ENCODE measurements around the gene TC2N. TPM values are rescaled to one million over a fixed set of nuclear protein-coding genes. Genes with fewer than 3 reads are reported as not detected.
"Not testable (repeated sequence)": the region's sequence is repeated elsewhere in the genome, so short reads cannot be mapped to it uniquely, and the experiment has no call there.

TC2N gene
- total and polyA plus RNA-seq, 4 donors: 50.7 to 284 (median 96.4) TPM

GRCh38 chr14:91876492-91876891 is 9.2 kb upstream of the TC2N start:
- intact Hi-C loops (cut with DNase I): no loop called here
- Histone ChIP-seq H3K27ac (ENCODE audit: low read depth in 1 of 2, low read length in 2 of 2) (no peak overlapping the region), H3K4me3 (ENCODE audit: low read length in 2 of 2) (no peak overlapping the region), H3K9me3 (ENCODE audit: control insufficient read depth, low read length) (no peaks in the 10 kb centered on the region), H3K27me3 (ENCODE audit: control insufficient read depth in 1 of 2, insufficient read depth in 2 of 2, low read length in 1 of 2) (no peaks in the 10 kb centered on the region), H3K36me3 (ENCODE audit: control insufficient read depth in 1 of 2, insufficient read depth in 2 of 2, low read length in 1 of 2) (peaks cover 3 to 14% of the 10 kb centered on the region in 2 donors), H3K4me1 (ENCODE audit: control insufficient read depth in 1 of 2, insufficient read depth in 2 of 2, low read length in 2 of 2) (peaks cover 0 to 7% of the 10 kb centered on the region in 2 donors)
- WGBS, 2 donors: 81 to 84% methylated on average over 6 of the region's 6 CpGs
- DNase-seq (peak in 1 of 2 donors; percentile 48), ATAC-seq (ENCODE audit: low FRiP score) (no peak)

GRCh38 chr14:91875525-91876286 is 8.4 kb upstream of the TC2N start:
- ATAC-seq (ENCODE audit: low FRiP score): no peak
- peaks cover 3 to 9% of the 10 kb centered on the region in 2 donors for H3K36me3 ChIP-seq (ENCODE audit: control insufficient read depth in 1 of 2, insufficient read depth in 2 of 2, low read length in 1 of 2)
- intact Hi-C loops (cut with DNase I): no loop called here

GRCh38 chr14:91873471-91874415 is 6.4 kb upstream of the TC2N start:
- ATAC-seq (ENCODE audit: low FRiP score) (no peak), DNase-seq (no peak)
- intact Hi-C loops (cut with DNase I): loop anchor here in 1 of 2 donors (5.0 kb wide), 1 partner anchor 36 kb away; no protein-coding TSS in a partner anchor
- Histone ChIP-seq H3K9me3 (ENCODE audit: control insufficient read depth, low read length) (no peaks in the 10 kb centered on the region), H3K36me3 (ENCODE audit: control insufficient read depth in 1 of 2, insufficient read depth in 2 of 2, low read length in 1 of 2) (peaks cover 6 to 12% of the 10 kb centered on the region in 2 donors), H3K4me3 (ENCODE audit: low read length in 2 of 2) (no peak overlapping the region), H3K27me3 (ENCODE audit: control insufficient read depth in 1 of 2, insufficient read depth in 2 of 2, low read length in 1 of 2) (no peaks in the 10 kb centered on the region), H3K27ac (ENCODE audit: low read depth in 1 of 2, low read length in 2 of 2) (peak overlapping the region; percentile 73 to 77), H3K4me1 (ENCODE audit: control insufficient read depth in 1 of 2, insufficient read depth in 2 of 2, low read length in 2 of 2) (peaks cover 0 to 7% of the 10 kb centered on the region in 2 donors)
- 46 to 47% methylated on average over 15 of the region's 15 CpGs for WGBS, 2 donors

More at GRCh38 chr14:91875525-91876286, 8.4 kb upstream of the TC2N start:
- Histone ChIP-seq H3K4me1 (ENCODE audit: control insufficient read depth in 1 of 2, insufficient read depth in 2 of 2, low read length in 2 of 2) (peaks cover 0 to 7% of the 10 kb centered on the region in 2 donors), H3K4me3 (ENCODE audit: low read length in 2 of 2) (no peak overlapping the region), H3K9me3 (ENCODE audit: control insufficient read depth, low read length) (no peaks in the 10 kb centered on the region), H3K27ac (ENCODE audit: low read depth in 1 of 2, low read length in 2 of 2) (peak overlapping the region; percentile 34 to 73), H3K27me3 (ENCODE audit: control insufficient read depth in 1 of 2, insufficient read depth in 2 of 2, low read length in 1 of 2) (no peaks in the 10 kb centered on the region)
- 64 to 81% methylated on average over 9 of the region's 9 CpGs for WGBS, 2 donors
- no peak for DNase-seq

GRCh38 chr14:91872517-91873470 is 5.5 kb upstream of the TC2N start:
- Histone ChIP-seq H3K27ac (ENCODE audit: low read depth in 1 of 2, low read length in 2 of 2) (peak overlapping the region; percentile 77 to 92), H3K4me3 (ENCODE audit: low read length in 2 of 2) (no peak overlapping the region), H3K36me3 (ENCODE audit: control insufficient read depth in 1 of 2, insufficient read depth in 2 of 2, low read length in 1 of 2) (peaks cover 10 to 14% of the 10 kb centered on the region in 2 donors), H3K4me1 (ENCODE audit: control insufficient read depth in 1 of 2, insufficient read depth in 2 of 2, low read length in 2 of 2) (peaks cover 0 to 7% of the 10 kb centered on the region in 2 donors), H3K27me3 (ENCODE audit: control insufficient read depth in 1 of 2, insufficient read depth in 2 of 2, low read length in 1 of 2) (no peaks in the 10 kb centered on the region), H3K9me3 (ENCODE audit: control insufficient read depth, low read length) (no peaks in the 10 kb centered on the region)
- ATAC-seq (ENCODE audit: low FRiP score) (peak; percentile 86), DNase-seq (peak; percentile 88 to 91)
- 33 to 36% methylated on average over 15 of the region's 15 CpGs for WGBS, 2 donors
- intact Hi-C loops (cut with DNase I): loop anchor here in 1 of 2 donors (5.0 kb wide), 1 partner anchor 35 kb away; no protein-coding TSS in a partner anchor

- H3K36me3 ChIP-seq (ENCODE audit: control insufficient read depth in 1 of 2, insufficient read depth in 2 of 2, low read length in 1 of 2): peaks cover 10 to 14% of the 10 kb centered on the region in 2 donors
- intact Hi-C loops (cut with DNase I): loop anchor here in 1 of 2 donors (5.0 kb wide), 1 partner anchor 35 kb away; no protein-coding TSS in a partner anchor
- ATAC-seq (ENCODE audit: low FRiP score) (peak; percentile 41), DNase-seq (no peak)
- H3K27ac ChIP-seq (ENCODE audit: low read depth in 1 of 2, low read length in 2 of 2): peak overlapping the region in 1 of 2 donors; percentile 92
- no peak overlapping the region for H3K4me3 ChIP-seq (ENCODE audit: low read length in 2 of 2)
- H3K4me1 ChIP-seq (ENCODE audit: control insufficient read depth in 1 of 2, insufficient read depth in 2 of 2, low read length in 2 of 2): peaks cover 0 to 7% of the 10 kb centered on the region in 2 donors
- no peaks in the 10 kb centered on the region for H3K27me3 ChIP-seq (ENCODE audit: control insufficient read depth in 1 of 2, insufficient read depth in 2 of 2, low read length in 1 of 2)
- WGBS, 2 donors: 38 to 42% methylated on average over 3 of the region's 3 CpGs
- no peaks in the 10 kb centered on the region for H3K9me3 ChIP-seq (ENCODE audit: control insufficient read depth, low read length)
Measured at GRCh38 chr14:91872011-91872501, 4.7 kb upstream of the TC2N start.

- not testable (repeated sequence) for H3K4me3 ChIP-seq (ENCODE audit: low read length in 2 of 2); DNase-seq; ATAC-seq (ENCODE audit: low FRiP score); H3K4me1 ChIP-seq (ENCODE audit: control insufficient read depth in 1 of 2, insufficient read depth in 2 of 2, low read length in 2 of 2); H3K9me3 ChIP-seq (ENCODE audit: control insufficient read depth, low read length); H3K27me3 ChIP-seq (ENCODE audit: control insufficient read depth in 1 of 2, insufficient read depth in 2 of 2, low read length in 1 of 2)
- WGBS, 2 donors: 72 to 91% methylated on average over 4 of the region's 4 CpGs
- Histone ChIP-seq H3K36me3 (ENCODE audit: control insufficient read depth in 1 of 2, insufficient read depth in 2 of 2, low read length in 1 of 2) (peaks cover 10 to 13% of the 10 kb centered on the region in 2 donors), H3K27ac (ENCODE audit: low read depth in 1 of 2, low read length in 2 of 2) (peak overlapping the region in 1 of 2 donors; percentile 92)
- intact Hi-C loops (cut with DNase I): loop anchor here in 1 of 2 donors (5.0 kb wide), 1 partner anchor 34 kb away; no protein-coding TSS in a partner anchor
Measured at GRCh38 chr14:91871401-91871800, 4.1 kb upstream of the TC2N start.

GRCh38 chr14:91870890-91871289 is 3.6 kb upstream of the TC2N start:
- no peak overlapping the region for H3K4me3 ChIP-seq (ENCODE audit: low read length in 2 of 2)
- intact Hi-C loops (cut with DNase I): loop anchor here in 1 of 2 donors (5.0 kb wide), 1 partner anchor 34 kb away; no protein-coding TSS in a partner anchor
- DNase-seq (no peak), ATAC-seq (ENCODE audit: low FRiP score) (no peak)
- H3K36me3 ChIP-seq (ENCODE audit: control insufficient read depth in 1 of 2, insufficient read depth in 2 of 2, low read length in 1 of 2): peaks cover 7 to 11% of the 10 kb centered on the region in 2 donors
- no peaks in the 10 kb centered on the region for H3K9me3 ChIP-seq (ENCODE audit: control insufficient read depth, low read length)
- peaks cover 4 to 7% of the 10 kb centered on the region in 2 donors for H3K4me1 ChIP-seq (ENCODE audit: control insufficient read depth in 1 of 2, insufficient read depth in 2 of 2, low read length in 2 of 2)
- whole genome bisulfite sequencing, 2 donors: 50 to 53% methylated on average over 2 of the region's 2 CpGs
- peak overlapping the region in 1 of 2 donors; percentile 23 for H3K27ac ChIP-seq (ENCODE audit: low read depth in 1 of 2, low read length in 2 of 2)
- no peaks in the 10 kb centered on the region for H3K27me3 ChIP-seq (ENCODE audit: control insufficient read depth in 1 of 2, insufficient read depth in 2 of 2, low read length in 1 of 2)
